Astrocyte (in vitro differentiated cells and primary cell): ENCODE data around the gene PDZRN4. TPM values are rescaled to one million over a fixed set of nuclear protein-coding genes. Genes with fewer than 3 reads are reported as not detected.

Experiments
- DNase-seq: peaks from one replicate; pipeline ENCODE4 v3.0.0-alpha.2; 2010; ENCODE audit warnings: low read depth
- FAIRE-seq: peaks from 2 replicates; lab custom pipeline; 2011; peaks lifted over from hg19 to GRCh38; lab: Jason Lieb, UNC
- H2AFZ ChIP-seq: 2 replicates; pipeline ENCODE4 v1.6.0; 2012; ENCODE audit warnings: low read depth, low read length, inconsistent platforms
- H3K27ac ChIP-seq: 2 replicates; pipeline ENCODE4 v1.5.1; 2011; ENCODE audit warnings: low read depth, low read length, inconsistent platforms
- H3K27me3 ChIP-seq: 2 replicates; pipeline ENCODE4 v1.6.0; 2011; ENCODE audit warnings: low read length, inconsistent platforms; ENCODE audit not compliant: insufficient read depth
- H3K36me3 ChIP-seq: 2 replicates; pipeline ENCODE4 v1.5.1; 2011; ENCODE audit warnings: low read length, inconsistent platforms; ENCODE audit not compliant: insufficient read depth
- H3K4me1 ChIP-seq: 2 replicates; pipeline ENCODE4 v1.5.1; 2011; ENCODE audit warnings: low read length, inconsistent platforms; ENCODE audit not compliant: insufficient read depth
- H3K4me2 ChIP-seq: 2 replicates; pipeline ENCODE4 v1.6.0; 2012; ENCODE audit warnings: low read length, inconsistent platforms
- H3K4me3 ChIP-seq: 2 replicates; pipeline ENCODE4 v1.5.1; 2011; ENCODE audit warnings: low read depth, mild to moderate bottlenecking, low read length, inconsistent platforms; ENCODE audit not compliant: insufficient read depth
- H3K79me2 ChIP-seq: 2 replicates; pipeline ENCODE4 v1.6.0; 2012; ENCODE audit warnings: mild to moderate bottlenecking, low read length, inconsistent platforms; ENCODE audit not compliant: insufficient read depth
- H3K9ac ChIP-seq: 2 replicates; pipeline ENCODE4 v1.6.0; 2012; ENCODE audit warnings: mild to moderate bottlenecking, low read length, inconsistent platforms
- H3K9me3 ChIP-seq: 2 replicates; pipeline ENCODE4 v1.5.1; 2012; ENCODE audit warnings: low read depth, mild to moderate bottlenecking, low read length, inconsistent platforms; ENCODE audit not compliant: insufficient read depth
- H4K20me1 ChIP-seq: 2 replicates; pipeline ENCODE4 v1.6.0; 2012; ENCODE audit warnings: low read length, inconsistent platforms; ENCODE audit not compliant: insufficient read depth
- H3K27ac Mint-ChIP-seq: one replicate; pipeline ENCODE4 v1.8.0; 2021; ENCODE audit warnings: mild to moderate bottlenecking, mixed read lengths; ENCODE audit not compliant: unreplicated experiment
- H3K27me3 Mint-ChIP-seq: one replicate; pipeline ENCODE4 v1.8.0; 2021; ENCODE audit warnings: low read depth, mixed read lengths; ENCODE audit not compliant: unreplicated experiment
- H3K36me3 Mint-ChIP-seq: one replicate; pipeline ENCODE4 v1.8.0; 2021; ENCODE audit warnings: low read depth, mixed read lengths; ENCODE audit not compliant: unreplicated experiment
- H3K4me1 Mint-ChIP-seq: one replicate; pipeline ENCODE4 v1.8.0; 2021; ENCODE audit warnings: low read depth, mixed read lengths; ENCODE audit not compliant: unreplicated experiment
- H3K4me3 Mint-ChIP-seq: one replicate; pipeline ENCODE4 v1.8.0; 2021; ENCODE audit warnings: mild to moderate bottlenecking, moderate library complexity, mixed read lengths; ENCODE audit not compliant: unreplicated experiment
- H3K9me3 Mint-ChIP-seq: one replicate; pipeline ENCODE4 v1.8.0; 2021; ENCODE audit warnings: mild to moderate bottlenecking, mixed read lengths; ENCODE audit not compliant: unreplicated experiment
- EZH2 ChIP-seq: IDR thresholded peaks from 2 replicates; pipeline ENCODE4 v1.6.1; 2012; ENCODE audit warnings: mild to moderate bottlenecking, low read length, inconsistent platforms; ENCODE audit not compliant: insufficient read depth
- total RNA-seq: library from RNA; stranded (reverse); gene quantifications from 2 replicates; pipeline ENCODE4 v1.2.1, GENCODE V29; 2021
- TF ChIP-seq, protein P1 (sequence below): IDR thresholded peaks from 2 replicates; pipeline ENCODE4 v1.5.1; 2011; ENCODE audit warnings: low read depth, mild to moderate bottlenecking, inconsistent platforms, low read length, moderate library complexity; ENCODE audit not compliant: insufficient read depth

The PDZRN4 gene
- total RNA-seq, 1 donor from 2014 or later = not detected

DNA sequence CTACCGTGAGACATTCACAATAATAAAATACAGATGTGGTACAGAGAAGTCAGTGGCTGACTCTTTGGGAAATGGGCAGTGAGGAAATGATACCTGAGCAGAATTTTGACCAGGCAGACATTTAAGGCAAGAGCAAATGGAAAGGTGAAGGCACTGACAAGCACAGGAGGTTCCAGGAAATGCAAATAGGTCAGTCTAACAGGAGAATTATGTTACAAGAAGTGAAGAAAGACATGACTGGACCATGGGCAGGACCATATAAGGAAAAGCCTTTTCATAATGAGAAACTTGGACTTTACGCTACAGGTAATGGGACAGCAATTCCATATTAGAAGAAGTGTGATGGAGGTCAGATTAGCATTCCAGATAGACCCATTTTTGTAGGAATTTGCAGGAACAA is 338.9 kb downstream of the PDZRN4 start:
- H3K36me3 Mint-ChIP-seq = no peaks in the 10 kb centered on the region
- Histone ChIP-seq H3K4me1 (no peaks in the 10 kb centered on the region), H3K27me3 (no peaks in the 10 kb centered on the region), H3K36me3 (no peaks in the 10 kb centered on the region), H3K27ac (no peak overlapping the region), H3K9me3 (no peaks in the 10 kb centered on the region), H2AFZ (no peak overlapping the region), H3K4me3 (no peak overlapping the region), H4K20me1 (no peaks in the 10 kb centered on the region), H3K9ac (no peak overlapping the region), H3K4me2 (no peak overlapping the region), H3K79me2 (no peaks in the 10 kb centered on the region)
- no peak overlapping the region for H3K4me3 Mint-ChIP-seq
- no peak overlapping the region for H3K27ac Mint-ChIP-seq
- no peaks in the 10 kb centered on the region for H3K9me3 Mint-ChIP-seq
- DNase-seq = no peak
- peaks cover 14% of the 10 kb centered on the region for H3K4me1 Mint-ChIP-seq
- TF ChIP-seq EZH2 = no peak
- TF ChIP-seq, protein P1, sequence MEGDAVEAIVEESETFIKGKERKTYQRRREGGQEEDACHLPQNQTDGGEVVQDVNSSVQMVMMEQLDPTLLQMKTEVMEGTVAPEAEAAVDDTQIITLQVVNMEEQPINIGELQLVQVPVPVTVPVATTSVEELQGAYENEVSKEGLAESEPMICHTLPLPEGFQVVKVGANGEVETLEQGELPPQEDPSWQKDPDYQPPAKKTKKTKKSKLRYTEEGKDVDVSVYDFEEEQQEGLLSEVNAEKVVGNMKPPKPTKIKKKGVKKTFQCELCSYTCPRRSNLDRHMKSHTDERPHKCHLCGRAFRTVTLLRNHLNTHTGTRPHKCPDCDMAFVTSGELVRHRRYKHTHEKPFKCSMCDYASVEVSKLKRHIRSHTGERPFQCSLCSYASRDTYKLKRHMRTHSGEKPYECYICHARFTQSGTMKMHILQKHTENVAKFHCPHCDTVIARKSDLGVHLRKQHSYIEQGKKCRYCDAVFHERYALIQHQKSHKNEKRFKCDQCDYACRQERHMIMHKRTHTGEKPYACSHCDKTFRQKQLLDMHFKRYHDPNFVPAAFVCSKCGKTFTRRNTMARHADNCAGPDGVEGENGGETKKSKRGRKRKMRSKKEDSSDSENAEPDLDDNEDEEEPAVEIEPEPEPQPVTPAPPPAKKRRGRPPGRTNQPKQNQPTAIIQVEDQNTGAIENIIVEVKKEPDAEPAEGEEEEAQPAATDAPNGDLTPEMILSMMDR = no peak
- no peak for FAIRE-seq
- H3K27me3 Mint-ChIP-seq = no peaks in the 10 kb centered on the region

DNA sequence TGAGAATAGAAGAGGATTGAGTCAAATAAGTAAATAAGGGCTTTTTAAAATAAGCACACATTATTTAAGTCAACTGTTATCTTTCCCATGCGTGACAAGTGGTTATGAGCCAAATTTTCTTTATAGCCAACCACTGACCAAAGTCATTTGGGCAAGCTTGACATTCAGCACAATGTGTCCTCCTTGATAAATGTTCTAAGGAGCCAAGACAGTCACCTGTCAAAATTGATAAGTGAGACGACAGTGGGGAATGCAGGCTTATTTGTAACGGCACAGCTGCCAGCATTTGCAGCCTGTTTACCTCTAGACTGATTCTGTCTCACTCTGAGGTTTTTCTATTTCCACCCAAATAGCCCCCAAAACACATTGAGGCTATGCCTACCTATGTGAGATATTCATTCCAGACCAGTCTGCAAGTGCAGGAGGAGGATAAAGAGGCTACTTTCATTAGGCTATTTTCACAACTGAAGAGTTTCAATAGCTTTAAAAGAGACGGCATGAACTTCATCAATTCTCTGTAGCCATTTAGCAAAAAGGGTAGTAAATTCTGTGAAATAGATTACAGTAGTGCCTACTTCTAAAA is 339.5 kb downstream of the PDZRN4 start:
- Histone ChIP-seq H4K20me1 (no peaks in the 10 kb centered on the region), H3K36me3 (no peaks in the 10 kb centered on the region), H3K4me2 (no peak overlapping the region), H3K27ac (no peak overlapping the region), H3K27me3 (no peaks in the 10 kb centered on the region), H3K9me3 (no peaks in the 10 kb centered on the region), H3K9ac (no peak overlapping the region), H3K4me1 (no peaks in the 10 kb centered on the region), H3K4me3 (no peak overlapping the region), H3K79me2 (no peaks in the 10 kb centered on the region), H2AFZ (no peak overlapping the region)
- Mint-ChIP-seq H3K4me3 (no peak overlapping the region), H3K4me1 (peaks cover 9% of the 10 kb centered on the region), H3K27me3 (no peaks in the 10 kb centered on the region), H3K27ac (no peak overlapping the region), H3K36me3 (no peaks in the 10 kb centered on the region), H3K9me3 (no peaks in the 10 kb centered on the region)
- no peak for FAIRE-seq
- no peak for DNase-seq
- TF ChIP-seq, protein P1 = no peak
- no peak for TF ChIP-seq EZH2

DNA sequence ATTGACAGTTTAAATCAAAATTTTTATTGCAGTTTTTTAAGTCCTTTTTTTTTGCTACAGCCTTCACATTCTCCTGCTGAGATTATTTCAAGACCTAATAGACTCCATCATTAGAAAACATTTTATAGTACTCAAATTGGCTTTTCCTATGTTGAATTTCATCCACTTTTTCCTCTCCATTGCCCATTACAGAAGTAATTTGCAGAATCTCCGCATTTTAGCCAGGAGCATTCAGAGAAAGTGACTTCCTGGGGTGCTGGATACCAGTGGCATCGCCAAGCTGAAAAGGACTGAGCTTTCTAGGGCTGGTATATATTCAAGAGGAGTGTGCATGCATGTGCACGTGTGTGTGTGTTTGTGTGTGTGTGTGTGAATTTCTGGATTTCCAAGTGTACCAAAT is 340.8 kb downstream of the PDZRN4 start:
- Histone ChIP-seq H3K36me3 (no peaks in the 10 kb centered on the region), H3K4me3 (no peak overlapping the region), H3K4me2 (no peak overlapping the region), H3K9me3 (no peaks in the 10 kb centered on the region), H3K4me1 (no peaks in the 10 kb centered on the region), H3K9ac (no peak overlapping the region), H3K27me3 (no peaks in the 10 kb centered on the region), H4K20me1 (no peaks in the 10 kb centered on the region), H3K27ac (no peak overlapping the region), H2AFZ (no peak overlapping the region), H3K79me2 (no peaks in the 10 kb centered on the region)
- no peak overlapping the region for H3K27ac Mint-ChIP-seq
- no peak overlapping the region for H3K4me3 Mint-ChIP-seq
- H3K4me1 Mint-ChIP-seq = peaks cover 1% of the 10 kb centered on the region
- FAIRE-seq (no peak), DNase-seq (no peak)
- no peaks in the 10 kb centered on the region for H3K27me3 Mint-ChIP-seq
- H3K9me3 Mint-ChIP-seq = no peaks in the 10 kb centered on the region
- no peaks in the 10 kb centered on the region for H3K36me3 Mint-ChIP-seq
- TF ChIP-seq, protein P1 = no peak
- no peak for TF ChIP-seq EZH2
